Measurements from ENCODE around the gene DENND1A. TPM values are rescaled to one million over a fixed set of nuclear protein-coding genes. Genes with fewer than 3 reads are reported as not detected.

DENND1A gene
- total RNA-seq, 2 donors from 2014 or later, result 22.8 to 24.4 TPM

DNA sequence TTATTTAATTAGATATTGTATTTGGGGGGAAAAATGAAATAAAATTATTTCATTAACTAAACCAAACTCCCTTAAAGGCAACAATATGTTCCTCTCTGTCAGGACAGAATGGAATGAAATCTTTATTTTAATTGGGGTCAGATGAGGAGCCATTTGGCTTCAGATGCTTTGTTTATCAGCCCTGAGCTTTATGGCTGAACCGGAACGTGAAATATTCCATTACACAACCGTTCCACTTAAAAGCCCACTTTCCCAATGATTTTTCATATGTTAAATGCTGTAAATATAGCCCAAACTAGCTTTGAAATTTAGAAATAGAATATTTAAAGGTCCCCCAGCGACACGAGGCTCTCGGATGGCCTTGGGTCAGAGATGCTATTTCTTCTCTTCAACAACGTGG is 424.4 kb downstream of the DENND1A start:
- intact Hi-C loops (cut with DNase I), result no loop called here
- no peak for DNase-seq (ENCODE audit: low spot score)

- intact Hi-C loops (cut with DNase I), result no loop called here
- no peak for DNase-seq (ENCODE audit: low spot score)
Measured at GRCh38 chr9:123500336-123500735, 429.6 kb downstream of the DENND1A start.

- intact Hi-C loops (cut with DNase I), result no loop called here
- no peak for DNase-seq (ENCODE audit: low spot score)
Measured at GRCh38 chr9:123497830-123498229, 432.1 kb downstream of the DENND1A start.

- DNase-seq (ENCODE audit: low spot score), result no peak
- intact Hi-C loops (cut with DNase I), result no loop called here
Measured at GRCh38 chr9:123495731-123496130, 434.2 kb downstream of the DENND1A start.

- intact Hi-C loops (cut with DNase I), result no loop called here
- no peak for DNase-seq (ENCODE audit: low spot score)
Measured at GRCh38 chr9:123493627-123494026, 436.3 kb downstream of the DENND1A start.

- DNase-seq (ENCODE audit: low spot score), result no peak
- intact Hi-C loops (cut with DNase I), result no loop called here
Measured at GRCh38 chr9:123490688-123491087, 439.2 kb downstream of the DENND1A start.

GRCh38 chr9:123488722-123489321 is 441.1 kb downstream of the DENND1A start:
- no peak for DNase-seq (ENCODE audit: low spot score)

DNA sequence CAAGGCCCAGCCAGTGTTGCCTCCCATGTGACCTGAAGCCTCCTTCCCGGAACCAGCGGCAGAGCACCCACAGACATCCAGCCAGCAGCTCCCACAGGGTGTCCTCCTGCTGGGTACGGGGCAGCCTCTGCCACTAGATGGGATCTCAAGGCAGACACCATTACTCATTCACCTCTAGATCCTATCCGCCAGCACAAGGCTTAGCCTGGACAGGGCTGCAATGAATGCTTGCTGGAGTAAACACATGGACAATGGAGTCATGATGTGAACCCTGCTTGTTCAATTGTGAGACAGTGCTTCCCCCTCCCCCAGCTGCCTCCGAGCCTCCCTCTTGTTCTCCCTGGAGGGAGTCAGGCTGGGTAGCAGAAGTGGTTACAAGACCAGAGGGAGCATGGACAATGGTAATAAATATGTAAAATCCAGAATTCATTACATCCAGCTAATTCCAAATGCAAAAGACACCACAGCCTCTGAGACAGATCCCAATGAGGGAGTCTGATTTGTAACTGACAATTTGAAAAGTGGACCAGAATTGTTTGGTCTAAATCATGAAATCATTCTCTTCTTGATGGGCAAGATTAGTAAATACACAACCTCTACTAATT is 441.9 kb downstream of the DENND1A start:
- intact Hi-C loops (cut with DNase I), result no loop called here
- no peak for DNase-seq (ENCODE audit: low spot score)

More at GRCh38 chr9:123488722-123489321, 441.1 kb downstream of the DENND1A start:
- intact Hi-C loops (cut with DNase I), result no loop called here

DNA sequence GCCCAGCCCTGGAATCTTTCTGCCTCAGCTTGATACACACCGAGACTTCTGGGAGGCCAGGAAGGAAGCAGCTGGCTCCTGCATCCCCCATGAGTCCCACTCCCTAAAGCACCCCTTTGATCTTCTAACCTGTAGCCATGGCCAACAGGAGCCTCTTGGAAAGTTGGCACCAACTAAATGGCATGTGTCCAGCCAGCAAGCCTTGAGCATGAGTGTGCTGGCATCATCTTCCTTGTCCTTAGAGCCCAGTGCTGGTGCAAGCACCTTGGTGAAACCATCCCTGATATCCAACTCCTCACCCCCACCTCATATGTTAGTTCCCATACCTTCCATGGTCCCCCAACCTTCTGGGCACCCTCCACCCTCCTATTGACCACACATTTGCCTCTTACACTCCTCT is 443.5 kb downstream of the DENND1A start:
- no peak for DNase-seq (ENCODE audit: low spot score)
- intact Hi-C loops (cut with DNase I), result no loop called here

- intact Hi-C loops (cut with DNase I), result no loop called here
- DNase-seq (ENCODE audit: low spot score), result no peak
Measured at GRCh38 chr9:123485216-123485615, 444.7 kb downstream of the DENND1A start.

DNA sequence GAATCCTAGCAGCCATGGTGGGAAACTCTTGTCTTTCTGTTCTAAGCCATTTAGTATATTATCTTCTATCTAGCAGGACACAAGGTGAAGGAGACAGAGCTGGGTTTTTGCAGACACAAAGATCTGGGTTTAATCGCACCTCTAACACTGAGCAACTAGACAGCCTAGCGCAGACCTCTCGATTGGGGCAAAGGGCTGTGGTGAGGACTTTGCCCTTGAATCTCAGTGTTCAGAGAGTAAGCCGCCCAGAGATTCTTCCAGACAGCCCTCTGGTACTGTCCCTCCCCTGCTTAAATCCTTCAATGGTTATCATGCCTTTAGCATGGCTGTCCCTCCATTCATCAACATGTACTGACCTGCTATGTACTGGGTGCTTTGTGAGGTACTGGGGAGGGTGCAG is 445.8 kb downstream of the DENND1A start:
- intact Hi-C loops (cut with DNase I), result no loop called here
- DNase-seq (ENCODE audit: low spot score), result no peak

GRCh38 chr9:123483191-123483803 is 446.6 kb downstream of the DENND1A start:
- DNase-seq (ENCODE audit: low spot score), result peak; percentile 46
- intact Hi-C loops (cut with DNase I), result no loop called here

DNA sequence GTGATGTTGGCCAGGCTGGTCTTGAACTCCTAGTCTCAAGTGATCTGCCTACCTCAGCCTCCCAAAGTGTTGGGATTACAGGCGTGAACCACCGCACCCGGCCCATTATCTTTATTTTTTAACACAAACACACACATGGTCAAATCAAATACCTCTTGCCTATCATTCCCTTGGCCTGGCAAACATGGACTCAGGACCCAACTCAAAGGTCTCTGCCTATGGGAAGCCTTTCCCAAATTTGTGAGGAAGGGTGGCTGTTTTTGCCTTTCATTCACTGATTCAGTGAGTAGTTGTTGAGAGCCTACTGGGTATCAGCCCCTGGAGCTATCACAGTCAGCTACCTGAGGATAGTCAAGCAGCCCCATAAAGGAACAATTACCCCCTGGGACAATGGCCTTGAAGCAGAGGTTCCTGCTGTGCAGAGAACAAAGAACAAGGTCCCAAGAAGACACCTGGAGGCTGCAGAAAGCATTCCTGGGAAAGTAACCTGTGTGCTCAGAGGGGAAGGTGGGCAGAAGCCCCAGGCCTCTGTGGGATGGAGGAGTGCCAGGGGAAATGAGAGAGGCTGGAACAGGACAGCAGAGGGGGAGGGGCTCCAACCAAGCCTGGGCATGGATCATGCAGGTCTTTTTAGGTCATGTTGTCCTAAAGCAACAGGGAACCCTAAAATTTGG is 447.5 kb downstream of the DENND1A start:
- DNase-seq (ENCODE audit: low spot score), result peak; percentile 54
- intact Hi-C loops (cut with DNase I), result no loop called here

GRCh38 chr9:123481209-123481865 is 448.6 kb downstream of the DENND1A start:
- peak; percentile 6 for DNase-seq (ENCODE audit: low spot score)
- intact Hi-C loops (cut with DNase I), result no loop called here

DNA sequence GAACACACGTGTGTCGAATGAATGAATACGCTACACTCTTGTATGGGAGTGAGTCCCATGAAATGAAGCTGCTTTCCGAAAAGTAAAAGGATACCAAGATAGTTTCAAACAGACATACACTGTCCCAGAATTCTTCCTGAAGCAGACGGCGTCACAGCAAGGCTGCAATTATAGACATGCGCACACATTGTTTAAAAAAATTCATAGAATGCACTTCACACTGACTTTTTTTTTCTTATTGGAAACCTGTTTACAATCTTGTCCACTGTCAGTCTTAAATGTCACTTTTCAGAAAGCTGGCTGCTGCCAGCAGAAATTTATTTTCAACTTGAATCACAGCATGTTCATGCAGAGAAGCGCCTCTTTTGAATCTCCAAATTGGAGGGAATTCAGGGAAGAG is 449.1 kb downstream of the DENND1A start:
- intact Hi-C loops (cut with DNase I), result no loop called here
- DNase-seq (ENCODE audit: low spot score), result no peak

DNA sequence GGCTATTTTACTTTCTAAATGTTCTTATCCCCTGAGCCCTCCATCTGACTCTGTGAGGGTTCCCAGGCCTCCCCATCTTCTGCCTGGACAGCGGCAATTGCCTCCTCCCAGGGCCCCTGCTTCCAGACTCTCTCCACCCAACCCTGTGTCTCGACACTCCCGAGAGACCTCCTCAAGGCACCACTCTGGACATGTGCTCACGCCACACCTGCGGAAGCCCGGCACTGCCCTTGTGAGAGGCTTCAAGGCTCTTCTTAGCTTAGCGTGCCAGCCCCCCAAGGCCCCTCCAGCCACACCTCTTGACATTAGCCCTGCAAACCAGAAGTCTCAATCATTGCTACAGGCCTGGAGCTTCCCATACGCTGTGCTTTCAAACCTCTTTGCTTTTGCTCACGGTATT is 449.8 kb downstream of the DENND1A start:
- peak; percentile 78 for DNase-seq (ENCODE audit: low spot score)
- intact Hi-C loops (cut with DNase I), result no loop called here

GRCh38 chr9:123478967-123479602 is 450.8 kb downstream of the DENND1A start:
- intact Hi-C loops (cut with DNase I), result no loop called here
- peak; percentile 3 for DNase-seq (ENCODE audit: low spot score)

GRCh38 chr9:123478160-123478559 is 451.8 kb downstream of the DENND1A start:
- intact Hi-C loops (cut with DNase I), result no loop called here
- DNase-seq (ENCODE audit: low spot score), result peak; percentile 42

DNA sequence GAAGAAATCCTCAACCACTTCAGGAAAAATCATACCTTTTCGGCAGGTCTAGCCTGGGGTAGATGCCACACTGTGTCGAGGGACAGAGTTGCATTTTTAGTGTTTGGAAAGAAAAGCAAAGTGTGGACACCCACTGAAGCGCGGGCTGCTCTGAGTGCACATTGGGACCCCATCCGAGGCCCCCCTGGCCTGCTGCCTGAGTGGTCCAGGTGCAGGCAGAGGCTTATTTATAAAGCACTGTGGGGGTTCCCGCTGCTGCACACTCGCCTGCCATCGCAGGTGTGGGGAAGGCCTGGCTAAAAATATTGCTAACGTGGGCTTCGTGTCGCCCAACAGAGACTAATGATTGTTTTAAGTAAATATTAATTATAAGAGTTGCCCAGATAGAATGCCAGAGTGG is 454.5 kb downstream of the DENND1A start:
- peak; percentile 48 for DNase-seq (ENCODE audit: low spot score)

More for the DNA sequence above, 454.5 kb downstream of the DENND1A start:
- intact Hi-C loops (cut with DNase I), result no loop called here

Data from posterior vena cava (tissue), 2 donors.